ENCODE data around the gene MARS2.
"Not testable (repeated sequence)": the region's sequence is repeated elsewhere in the genome, so short reads cannot be mapped to it uniquely, and the experiment has no call there.

MARS2 gene

GRCh38 chr2:197707316-197708213 is 2.4 kb downstream of the MARS2 start:
- peak; percentile 56 for DNase-seq

- DNase-seq, result peak; percentile 72
Measured at GRCh38 chr2:197708331-197708730, 3.2 kb downstream of the MARS2 start.

GRCh38 chr2:197709140-197709539 is 4.0 kb downstream of the MARS2 start:
- not testable (repeated sequence) for DNase-seq

- no peak for DNase-seq
Measured at GRCh38 chr2:197710424-197711042, 5.4 kb downstream of the MARS2 start.

GRCh38 chr2:197711578-197711977 is 6.4 kb downstream of the MARS2 start:
- DNase-seq, result peak; percentile 23

GRCh38 chr2:197713271-197713670 is 8.1 kb downstream of the MARS2 start:
- DNase-seq, result no peak

GRCh38 chr2:197717863-197718262 is 12.7 kb downstream of the MARS2 start:
- DNase-seq, result no peak

- DNase-seq, result no peak
Measured at GRCh38 chr2:197727011-197727410, 21.8 kb downstream of the MARS2 start.

- not testable (repeated sequence) for DNase-seq
Measured at GRCh38 chr2:197728555-197729544, 23.7 kb downstream of the MARS2 start.

- DNase-seq, result no peak
Measured at GRCh38 chr2:197740200-197740599, 35.0 kb downstream of the MARS2 start.
